GM19043 (cell line): ENCODE results near the gene CREBBP.

Experiments used
- ATAC-seq: cut with Tn5 transposase; IDR thresholded peaks from one replicate; pipeline ENCODE4 v1.9.1; 2021; ENCODE audit warnings: low read depth; ENCODE audit not compliant: unreplicated experiment

Gene CREBBP

DNA sequence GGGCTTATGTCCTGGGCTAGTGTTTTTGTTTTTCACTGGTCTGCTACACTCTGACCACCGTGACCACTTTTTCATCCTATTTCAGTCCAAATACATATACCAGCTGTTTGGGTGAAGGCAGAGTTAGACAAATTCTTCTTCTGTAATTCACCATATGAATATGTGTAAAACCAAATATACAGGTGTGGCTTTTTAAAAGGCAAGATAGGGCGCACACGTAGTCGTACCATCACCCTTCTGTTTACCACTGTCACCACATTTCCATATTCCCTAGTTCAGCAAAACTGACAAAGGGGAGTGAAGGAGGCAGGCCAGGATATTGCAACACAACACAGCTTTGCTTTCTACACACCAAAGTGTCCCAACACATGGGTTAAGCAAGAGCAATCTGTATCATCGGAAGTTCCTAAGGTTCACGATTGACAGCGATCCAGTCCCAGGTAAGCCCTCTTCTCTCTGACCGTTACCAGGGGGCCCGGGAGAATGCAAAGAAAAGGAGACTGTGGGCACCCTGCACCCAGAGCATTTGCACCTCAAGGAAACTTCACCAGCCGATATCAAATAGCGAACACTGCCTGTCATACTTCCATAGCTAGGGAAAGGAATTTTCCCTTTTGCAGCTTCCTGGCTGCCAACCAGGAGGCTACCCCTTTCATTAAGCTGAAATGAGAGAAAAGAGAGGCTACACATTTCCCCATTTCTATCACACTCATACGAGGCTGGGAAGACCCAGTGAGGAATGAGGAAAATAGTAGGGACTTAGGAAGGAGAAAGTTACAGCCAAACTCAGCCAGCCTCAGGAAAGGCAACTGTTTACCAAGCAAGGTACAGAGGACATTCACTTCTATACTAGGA, 23.1 kb downstream of the CREBBP start:
- ATAC-seq, result no peak

DNA sequence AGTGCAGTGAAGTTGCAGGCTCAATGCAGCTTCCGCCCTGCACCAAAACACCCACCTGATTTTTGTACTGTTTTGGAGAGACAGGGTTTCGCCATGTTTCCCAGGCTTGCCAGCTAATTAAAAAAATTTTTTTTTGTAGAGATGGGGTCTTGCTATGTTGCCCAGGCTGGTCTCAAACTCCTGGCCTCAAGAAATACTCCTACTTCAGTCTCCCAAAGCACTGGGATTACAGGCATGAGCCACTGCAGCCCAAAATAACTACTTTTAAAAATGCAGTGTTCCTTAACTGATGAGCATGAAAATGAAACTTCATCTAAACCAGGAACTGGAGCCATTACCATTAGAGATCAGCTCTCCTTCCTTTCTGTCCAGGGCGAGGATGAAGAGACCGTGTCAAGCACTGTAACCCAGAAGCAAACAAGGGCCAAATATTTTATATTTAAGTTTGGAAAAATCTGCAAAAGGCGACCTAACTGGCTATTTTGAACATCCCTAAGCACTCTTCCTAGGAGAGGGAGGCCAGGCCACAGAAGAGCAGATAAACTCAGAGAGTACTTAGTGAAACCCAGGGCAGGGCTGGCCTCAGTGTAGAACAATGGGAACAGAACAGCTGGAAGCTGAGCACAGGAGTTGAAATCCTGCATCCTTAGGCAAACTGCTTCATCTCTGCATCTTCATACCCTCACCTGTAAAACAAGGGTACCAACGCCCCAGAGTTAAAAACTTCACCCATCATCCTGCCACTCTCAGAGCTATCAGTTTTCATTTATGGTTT, 24.0 kb downstream of the CREBBP start:
- ATAC-seq, result no peak

DNA sequence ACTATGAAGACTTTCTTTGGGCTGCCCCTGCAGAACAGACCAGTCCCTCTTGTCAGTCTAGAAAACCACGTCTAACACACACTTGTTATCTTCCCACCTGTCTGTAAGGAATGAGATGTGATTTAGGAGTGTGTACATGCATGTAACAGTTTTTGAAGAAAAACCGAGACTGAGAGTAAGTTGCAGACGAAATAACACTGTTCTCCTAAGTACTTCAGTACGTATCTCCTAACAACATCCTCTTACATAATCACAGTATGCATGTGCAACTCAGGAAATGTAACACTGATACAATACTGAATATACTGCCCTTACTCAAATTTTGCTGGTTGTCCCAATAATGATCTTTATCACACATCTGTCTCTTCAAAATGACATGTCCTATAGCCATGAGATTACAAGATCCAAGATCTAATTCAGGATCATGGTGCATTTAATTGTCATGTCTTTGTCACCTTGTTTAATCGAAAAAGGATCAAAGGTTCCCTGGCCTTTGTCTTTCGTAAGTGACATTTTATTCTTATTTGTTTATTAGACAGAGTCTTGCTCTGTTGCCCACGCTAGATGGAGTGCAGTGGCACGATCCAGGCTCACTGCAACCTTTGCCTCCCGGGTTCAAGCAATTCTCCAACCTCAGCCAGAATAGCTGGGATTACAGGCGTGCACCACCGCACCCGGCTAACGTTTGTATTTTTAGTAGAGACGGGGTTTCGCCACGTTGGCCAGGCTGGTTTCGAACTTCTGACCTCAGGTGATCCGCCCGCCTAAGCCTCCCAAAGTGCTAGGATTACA, 25.6 kb downstream of the CREBBP start:
- no peak for ATAC-seq

DNA sequence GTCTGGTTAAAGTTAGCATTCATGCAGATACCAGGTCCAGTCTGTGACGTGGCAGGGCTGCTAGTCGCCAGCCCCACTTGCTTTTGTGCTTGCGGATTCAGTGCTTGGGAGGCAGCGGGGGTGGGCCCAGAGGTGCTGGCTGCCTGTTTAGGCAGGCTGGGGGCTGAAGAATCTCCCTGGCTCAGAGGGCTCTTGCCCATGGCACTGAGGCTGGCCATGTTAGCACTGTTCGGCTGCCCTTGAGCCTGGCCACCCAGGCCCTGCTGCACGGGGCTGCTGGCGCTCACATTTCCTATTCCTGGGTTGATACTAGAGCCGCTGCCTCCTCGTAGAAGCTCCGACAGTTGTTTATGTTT, 30.0 kb downstream of the CREBBP start:
- no peak for ATAC-seq

DNA sequence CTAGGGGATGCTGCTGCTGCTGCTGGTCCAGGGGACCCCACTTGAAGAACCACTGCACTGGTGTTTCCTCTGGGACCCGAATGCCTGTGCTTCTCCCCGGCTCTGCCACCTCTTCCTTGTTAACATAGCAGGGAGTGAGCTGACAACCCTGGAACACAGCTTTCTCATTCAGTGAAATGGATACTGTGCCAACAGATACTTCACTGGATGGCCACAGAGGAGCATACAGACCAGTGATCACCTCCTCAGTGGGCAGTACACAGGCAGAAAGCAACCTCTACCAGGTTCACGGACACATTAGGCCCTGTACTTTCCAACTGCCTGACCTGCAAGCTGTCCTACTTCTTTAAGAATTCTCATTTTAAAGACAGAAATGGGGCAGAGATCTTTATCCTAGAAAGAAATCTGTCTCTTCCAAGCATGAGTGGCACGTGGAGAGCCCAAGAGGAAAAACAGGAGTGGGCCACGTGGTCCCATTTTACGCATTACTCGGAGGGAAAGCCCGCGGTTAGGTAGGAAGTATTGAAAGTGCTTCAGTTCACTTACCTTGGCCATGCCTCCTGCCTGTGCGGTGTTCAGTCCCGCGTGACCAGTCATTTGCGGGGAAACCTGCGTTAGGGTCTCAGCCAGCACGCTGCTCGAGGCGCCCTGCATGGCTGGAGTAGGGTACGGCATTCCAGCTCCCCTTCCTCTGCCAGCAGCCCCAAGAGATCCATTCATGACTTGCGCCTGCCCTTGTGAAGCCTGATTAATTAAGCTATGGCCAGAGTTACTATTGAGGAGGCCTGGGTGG, 30.6 kb downstream of the CREBBP start:
- no peak for ATAC-seq

DNA sequence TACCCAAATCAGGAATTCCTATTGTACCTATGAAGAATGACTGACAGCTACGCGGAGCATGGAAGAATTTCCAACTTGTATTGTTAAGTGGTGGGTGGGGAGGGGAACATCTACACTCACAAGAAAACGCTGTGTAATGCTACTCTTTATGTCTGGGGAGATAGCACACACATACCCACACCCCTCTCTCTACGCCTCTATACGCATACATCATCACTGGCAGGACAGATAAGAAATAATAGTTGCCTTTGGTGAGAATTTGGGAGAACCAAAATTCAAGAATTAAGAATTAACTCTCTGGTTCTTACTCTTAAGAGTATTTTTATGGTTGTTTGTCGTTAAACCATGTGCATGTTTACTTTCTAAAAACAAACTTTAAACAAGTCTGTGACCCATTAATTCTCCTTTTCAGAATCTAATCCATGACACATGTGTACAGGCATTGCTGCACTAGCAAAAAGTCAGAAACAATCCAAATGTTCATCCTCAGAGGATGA, 33.9 kb downstream of the CREBBP start:
- no peak for ATAC-seq

DNA sequence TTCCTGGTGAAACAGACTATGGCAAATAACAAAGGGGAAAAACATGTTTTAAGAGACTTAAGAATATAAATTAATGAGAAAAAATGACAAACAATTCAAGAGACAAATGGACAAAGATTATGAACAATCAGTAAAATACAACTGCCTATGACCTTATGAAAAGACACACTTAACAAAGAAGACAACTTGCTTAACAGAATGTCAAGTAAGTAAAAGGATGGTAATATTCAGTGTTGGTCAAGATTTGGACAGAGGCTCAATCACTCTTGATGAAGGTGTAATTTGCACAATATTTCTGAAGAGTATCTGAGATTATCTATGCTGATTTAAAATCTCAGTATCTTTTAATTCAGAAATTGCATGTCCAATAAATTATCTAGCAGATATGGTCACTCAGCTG, 34.4 kb downstream of the CREBBP start:
- ATAC-seq, result no peak

DNA sequence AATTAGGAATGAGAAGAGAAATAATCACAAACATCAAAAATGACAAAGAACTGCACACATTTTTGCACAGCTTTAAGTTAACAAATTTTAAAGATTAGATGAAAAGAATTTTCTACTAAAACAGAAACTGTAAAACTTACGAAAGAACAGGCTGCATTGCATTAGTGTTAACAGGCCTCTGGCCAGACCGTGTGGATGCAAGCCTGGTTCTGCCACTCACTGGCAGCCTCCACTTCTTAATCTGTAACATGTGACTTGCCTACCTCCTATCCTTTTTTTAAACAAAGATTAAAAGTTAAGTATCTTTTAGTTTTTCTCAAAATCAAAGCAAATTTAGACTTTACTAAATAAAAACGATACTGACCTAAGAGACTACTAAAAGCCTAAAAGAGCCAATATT, 37.5 kb downstream of the CREBBP start:
- ATAC-seq, result no peak

DNA sequence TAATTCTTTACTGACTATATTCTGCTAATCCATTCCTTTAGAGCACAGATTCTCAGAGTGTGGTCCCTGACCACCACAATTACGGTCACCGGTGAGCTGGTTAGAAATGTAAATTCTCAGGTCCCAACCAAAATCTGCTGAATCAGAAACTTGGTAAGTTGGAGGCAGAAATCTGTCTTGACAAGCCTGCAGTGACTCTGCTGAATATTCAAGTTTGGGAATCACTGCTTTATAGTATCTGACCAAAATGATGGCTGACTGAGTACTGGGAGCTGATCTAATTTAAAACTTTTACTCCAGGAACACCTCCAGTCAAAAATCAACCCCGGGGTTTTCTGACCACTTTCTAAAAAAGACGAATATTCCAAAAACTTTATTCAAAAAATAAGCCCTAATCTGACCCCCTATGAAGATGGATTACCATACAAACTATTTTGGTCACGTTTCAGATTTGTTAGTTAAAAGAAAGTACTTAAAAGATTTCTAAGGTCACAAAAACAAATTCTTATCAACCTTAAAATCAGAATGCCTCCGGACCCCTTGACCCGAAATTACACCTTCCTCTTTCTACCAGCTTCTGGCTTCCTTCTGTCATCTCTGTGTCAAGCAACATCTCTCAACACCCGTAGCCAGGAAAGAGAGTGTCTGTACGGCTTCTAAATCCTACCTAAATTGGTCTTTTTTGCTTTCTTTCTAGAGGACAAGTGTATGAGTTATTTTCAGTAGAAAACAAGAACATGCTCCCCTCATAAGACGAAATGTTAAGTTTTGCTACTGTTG, 38.6 kb downstream of the CREBBP start:
- ATAC-seq, result no peak

DNA sequence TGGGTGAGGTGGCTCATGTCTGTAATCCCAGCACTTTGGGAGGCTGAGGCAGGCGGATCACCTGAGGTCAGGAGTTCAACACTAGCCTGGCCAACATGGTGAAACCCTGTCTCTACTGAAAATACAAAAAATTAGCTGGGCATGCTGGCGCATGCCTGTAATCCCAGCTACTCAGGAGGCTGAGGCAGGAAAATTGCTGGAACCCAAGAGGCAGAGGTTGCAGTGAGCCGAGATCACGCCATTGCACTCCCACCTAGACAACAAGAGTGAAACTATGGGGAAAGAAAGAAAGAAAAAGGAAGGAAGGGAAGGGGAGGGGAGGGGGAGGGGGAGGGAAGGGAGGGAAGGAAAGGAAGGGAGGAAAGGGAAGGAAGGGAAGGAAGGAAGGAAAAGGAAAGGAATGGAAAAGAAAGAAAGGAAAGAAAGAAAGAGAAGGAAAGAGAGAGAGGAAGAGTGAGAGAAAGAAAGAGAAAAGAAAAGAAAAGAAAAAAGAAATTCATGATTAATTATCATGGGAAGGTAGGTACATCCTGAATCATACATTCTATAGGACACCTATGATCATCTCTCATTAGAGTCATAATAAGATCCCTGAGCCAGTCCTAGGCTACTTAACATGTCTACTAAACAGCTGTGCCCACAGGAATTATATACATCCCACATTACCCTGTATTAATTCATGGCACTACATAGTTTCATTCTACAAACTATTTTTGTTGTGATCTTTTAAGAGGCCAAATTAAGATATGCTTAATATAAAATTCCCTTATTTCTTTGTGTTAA, 40.9 kb downstream of the CREBBP start:
- no peak for ATAC-seq

DNA sequence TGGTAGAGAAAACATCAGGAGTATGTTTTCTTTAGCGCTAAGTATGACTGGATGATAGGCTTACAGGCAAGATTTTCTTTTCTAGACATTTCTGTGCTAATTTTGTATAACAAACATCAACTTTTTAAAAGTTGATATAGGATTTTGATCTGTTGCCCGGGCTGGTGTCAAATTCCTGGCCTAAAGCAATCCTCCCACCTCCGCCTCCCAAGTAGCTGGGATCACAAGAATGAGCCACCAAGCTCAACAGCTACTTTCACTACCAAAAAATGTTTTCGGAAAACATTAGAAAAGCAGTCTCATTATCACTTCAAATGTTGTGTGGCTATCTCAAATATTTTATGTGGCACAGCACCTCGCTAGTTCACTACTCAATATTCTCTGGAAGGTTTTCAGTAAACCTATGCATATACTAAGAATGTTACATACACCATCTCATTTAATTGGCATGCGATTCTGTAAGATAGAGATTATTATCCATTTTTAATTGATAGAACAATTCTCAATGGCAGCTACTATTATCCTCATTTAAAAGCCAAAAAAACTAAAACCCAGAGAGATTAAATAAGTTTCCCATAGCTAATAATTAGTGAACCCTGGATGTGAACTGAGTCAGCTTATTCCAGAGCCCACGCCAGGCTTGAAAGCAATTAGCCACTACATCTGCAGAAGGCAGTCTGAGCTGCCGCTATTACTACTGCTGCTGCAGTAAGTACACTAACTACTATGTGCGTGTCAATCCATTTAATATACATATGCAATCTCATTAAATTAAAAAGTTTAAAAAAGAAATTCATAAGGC, 41.7 kb downstream of the CREBBP start:
- ATAC-seq, result no peak

DNA sequence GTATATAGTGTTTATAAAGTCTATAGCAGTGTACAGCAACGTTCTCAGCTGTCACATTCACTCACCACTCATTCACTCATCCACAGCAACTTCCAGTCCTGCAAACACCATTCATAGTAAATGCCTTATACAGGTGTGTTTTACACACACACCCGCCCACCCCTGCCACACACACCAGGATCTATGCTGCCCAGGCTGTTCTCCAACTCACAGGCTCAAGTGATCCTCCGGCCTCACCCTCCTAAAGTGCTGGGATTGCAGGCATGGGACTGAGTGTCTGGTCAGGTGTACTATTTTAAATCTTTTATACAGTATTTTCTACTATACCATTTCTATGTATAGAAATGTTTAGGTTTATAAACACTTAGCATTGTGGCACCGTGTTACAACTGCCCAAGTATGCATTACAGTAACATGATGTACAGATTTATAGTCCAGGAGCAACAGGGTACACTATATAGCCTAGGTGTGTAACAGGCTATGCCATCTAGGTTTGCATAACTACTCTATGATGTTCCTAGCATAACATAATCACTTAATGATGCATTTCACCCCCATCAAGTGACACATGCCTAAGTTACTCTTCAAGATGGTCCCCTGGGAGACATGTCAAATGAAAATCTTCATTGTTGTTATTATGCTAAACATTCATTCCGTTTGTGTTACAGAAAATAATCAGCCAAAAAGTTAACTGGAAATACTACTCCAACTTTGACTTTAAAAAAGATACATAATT, 42.5 kb downstream of the CREBBP start:
- no peak for ATAC-seq

DNA sequence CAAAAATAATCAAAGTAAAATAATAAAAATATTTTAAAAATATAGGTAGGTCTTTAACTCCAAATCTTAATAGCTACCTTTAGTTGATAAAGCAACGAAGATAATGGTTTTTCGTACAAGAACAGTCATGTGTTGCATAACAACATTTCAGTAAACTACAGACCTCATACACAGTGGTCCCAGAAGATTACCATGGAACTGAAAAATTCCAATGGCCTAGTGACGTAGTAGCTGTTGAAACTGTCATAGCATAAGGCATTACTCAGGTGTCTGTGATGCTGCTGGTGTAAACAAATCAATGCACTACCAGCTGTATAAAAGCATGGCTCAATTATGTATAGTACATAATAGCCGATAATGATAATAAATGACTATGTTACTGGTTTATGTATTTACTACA, 43.9 kb downstream of the CREBBP start:
- no peak for ATAC-seq

DNA sequence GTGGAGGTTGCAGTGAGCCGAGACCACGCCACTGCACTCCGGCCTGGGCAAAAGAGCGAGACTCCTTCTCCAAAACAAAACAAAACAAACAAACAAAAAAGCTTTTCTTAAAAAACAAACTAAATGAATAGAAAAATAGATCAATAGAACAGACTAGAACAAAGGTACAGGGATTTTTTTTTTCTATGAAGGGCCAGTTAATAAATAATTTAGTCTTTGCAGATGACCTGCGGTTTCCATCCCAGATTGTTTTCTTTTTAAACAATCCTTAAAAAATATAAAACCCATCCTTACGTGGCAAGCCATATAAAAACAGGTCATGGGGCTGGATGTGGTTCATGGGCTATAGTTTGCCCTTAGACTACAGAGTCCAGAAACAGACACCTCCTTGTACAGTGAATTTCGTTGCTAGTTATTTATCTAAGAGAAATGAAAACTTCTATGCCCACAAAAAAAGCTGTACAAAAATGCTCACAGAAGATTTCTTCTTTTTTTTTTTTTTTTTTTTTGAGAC, 45.4 kb downstream of the CREBBP start:
- no peak for ATAC-seq

DNA sequence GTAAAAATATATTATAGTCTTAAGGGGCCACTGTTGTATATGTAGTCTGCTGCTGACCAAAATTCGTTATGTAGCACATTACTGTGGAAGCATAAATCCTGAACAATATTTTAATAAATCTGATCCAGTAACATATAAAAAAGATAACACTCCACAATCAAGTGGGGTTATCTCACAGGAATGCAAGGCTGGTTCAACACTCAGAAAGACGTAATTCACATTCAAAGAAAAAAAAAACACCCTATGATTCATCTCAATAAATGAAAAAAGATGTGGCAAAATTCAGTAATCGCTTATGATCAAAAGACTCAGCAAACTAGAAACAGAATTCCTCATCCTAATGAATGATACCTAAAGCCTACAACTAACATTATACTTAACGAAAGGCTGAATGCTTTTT, 47.8 kb downstream of the CREBBP start:
- ATAC-seq, result no peak

DNA sequence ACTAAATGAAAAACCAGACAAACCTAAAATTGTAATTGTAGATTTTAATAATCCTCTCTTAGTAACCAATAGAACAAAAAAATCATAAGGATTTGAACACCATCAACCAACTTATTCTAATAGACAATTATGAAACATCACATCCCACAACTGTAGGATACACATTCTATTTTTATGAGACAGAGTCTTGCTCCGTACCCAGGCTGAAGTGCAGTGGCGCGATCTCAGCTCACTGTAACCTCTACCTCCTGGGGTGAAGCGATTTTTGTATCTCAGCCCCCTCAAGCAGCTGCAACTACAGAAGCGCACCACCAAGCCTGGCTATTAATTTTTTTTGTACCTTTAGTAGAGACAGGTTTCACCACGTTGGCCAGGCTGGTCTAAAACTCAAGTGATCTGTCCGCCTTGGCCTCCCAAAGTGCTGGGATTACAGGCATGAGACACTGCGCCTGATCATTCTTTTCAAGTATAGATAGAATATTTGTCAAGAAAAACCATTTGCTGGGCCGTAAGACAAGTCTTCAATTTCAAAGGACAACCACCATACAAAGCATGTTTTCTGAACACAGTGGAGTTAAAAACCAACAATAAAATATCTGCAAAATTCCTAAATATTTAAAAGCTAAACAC, 49.8 kb downstream of the CREBBP start:
- ATAC-seq, result no peak
